HG03439 (cell line): Measurements from ENCODE around the gene RAP1A.
"Not testable (repeated sequence)": the region's sequence is repeated elsewhere in the genome, so short reads cannot be mapped to it uniquely, and the experiment has no call there.

Source experiments
- ATAC-seq: cut with Tn5 transposase; IDR thresholded peaks from one replicate; pipeline ENCODE4 v1.9.1; 2021; ENCODE audit warnings: mild to moderate bottlenecking, moderate library complexity; ENCODE audit not compliant: unreplicated experiment

RAP1A gene

DNA sequence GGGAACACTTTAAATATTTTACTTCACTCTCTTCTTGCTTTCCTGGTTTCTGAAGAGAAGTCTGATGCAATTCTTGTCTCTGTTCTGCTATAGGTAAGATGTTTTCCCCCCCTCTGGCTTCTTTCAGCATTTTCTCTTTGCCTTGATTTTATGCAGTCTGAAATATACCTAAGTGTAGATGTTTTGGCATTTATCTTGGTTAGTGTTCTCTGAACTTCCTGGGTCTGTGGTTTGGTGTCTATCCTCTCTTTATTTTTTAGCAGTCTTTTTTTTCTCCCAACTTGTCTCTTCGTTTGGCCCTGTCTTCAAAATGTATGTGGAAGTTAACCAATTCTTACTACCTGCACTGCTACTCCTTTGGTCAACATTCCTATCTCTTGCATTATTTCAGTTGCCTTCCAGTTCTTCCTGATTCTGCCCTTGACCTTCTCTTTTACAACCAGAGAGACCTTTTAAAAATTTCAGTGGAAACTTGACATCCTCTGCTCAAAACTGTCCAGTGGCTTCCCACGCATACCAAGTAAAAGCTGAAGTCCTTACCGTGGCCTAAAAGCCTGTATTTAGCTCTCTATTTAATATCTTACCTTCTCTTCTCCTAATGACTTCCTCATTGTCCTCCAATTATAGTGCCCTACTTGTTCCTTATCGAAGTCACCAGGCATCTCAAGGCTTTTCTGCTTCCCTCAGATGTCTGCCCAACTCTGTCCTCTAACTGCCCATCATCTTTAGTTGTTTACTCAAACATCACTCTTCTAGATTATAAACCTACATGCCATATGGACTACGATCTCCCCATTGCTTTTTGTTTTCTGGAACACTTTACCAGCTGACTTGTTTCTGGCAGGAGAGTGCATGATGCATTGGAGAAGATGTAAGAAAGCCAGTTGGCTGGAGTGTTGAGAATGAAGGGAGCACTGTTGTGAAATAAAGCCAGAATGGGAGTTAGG is 40.9 kb downstream of the RAP1A start:
- no peak for ATAC-seq

DNA sequence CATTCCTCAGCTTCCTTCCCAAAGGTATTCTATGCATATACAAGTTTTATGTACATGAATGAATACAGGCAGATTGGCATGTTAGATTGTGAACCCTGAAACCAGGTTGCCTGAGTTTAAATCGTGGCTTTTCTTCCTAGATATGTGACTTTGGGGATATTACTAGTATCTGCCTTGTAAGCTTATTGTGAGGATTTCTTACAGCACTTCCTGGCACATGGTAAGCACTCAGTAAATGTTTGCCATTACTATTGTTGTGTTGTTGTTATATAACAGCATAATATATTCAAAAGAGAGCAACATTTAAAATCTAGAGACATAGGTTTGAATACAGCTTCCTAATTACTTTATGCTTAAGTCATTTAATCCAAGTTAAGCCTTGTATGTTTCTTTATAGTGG is 45.1 kb downstream of the RAP1A start:
- no peak for ATAC-seq

DNA sequence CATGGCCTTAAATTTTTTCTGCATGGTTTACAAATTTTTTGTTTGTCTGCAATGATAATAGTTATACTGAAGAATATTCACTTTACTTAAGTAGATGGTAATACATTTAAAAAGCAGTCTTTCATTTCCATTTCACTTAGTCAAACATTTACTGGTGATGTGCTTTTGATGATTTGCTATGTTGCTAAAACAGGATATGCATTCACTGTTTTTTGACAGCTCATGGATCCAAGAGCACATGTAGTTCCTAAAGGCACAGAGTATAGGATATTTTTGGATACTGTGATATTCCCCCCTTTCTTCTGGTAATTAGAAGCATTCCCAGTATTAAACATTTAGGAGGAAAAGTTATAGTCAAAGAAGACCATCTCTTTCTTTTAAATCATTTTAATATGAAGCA is 45.9 kb downstream of the RAP1A start:
- ATAC-seq, result no peak

DNA sequence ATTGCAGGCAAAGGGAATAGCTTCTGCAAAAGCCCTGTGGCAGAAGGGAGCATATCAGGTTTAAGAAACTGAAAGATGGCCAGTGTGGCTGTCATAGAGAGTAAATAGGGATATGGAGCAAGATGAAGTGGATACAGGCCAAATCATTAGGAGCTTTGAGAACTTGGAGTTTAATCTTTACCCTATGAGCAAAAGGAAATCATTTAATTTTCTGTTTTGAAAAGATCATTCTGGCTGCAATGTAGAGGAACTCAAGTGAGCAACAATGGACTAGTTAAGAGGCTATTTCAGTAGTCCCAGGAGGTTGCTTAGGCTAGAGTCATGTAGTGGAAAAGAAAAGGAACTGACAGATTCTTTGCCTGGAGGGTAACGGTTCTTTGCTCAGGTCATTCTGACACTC is 47.2 kb downstream of the RAP1A start:
- ATAC-seq, result no peak

DNA sequence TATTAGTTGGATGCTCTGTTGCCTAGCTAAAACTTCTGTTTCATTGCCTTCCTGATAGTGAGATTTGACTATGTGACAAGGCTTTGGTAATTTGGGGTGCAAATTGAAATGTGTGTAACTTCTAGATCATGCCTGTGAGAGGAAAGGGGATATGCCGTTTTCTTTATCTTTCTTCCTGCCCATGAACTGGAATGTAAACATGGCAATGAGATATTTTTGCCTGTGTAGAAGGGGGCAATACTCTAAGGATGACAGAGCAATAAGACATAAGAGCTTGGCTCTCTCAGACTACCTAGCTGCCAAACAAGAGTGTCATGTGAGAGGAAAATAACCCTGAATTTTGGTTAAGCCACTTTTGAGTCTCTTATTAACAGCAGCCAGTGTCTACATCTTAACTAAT is 49.7 kb downstream of the RAP1A start:
- no peak for ATAC-seq

DNA sequence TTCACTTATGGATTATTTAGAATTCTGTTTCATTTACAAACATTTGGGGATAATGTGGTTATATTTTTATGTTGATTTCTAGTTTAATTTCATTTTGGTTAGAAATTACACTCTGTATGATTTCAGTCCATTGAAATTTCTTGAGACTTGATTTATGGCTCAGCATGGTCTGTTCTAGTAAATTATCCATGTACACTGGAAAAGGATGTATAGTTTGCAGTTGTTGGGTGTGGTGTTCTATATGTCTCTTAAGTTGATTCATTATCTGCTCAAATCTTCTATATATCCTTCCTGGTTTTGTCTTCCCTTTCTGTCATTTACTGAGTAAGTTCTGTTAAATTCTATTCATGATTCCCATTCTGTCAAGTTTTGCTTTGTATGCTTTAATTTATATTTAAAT is 52.3 kb downstream of the RAP1A start:
- ATAC-seq, result no peak

DNA sequence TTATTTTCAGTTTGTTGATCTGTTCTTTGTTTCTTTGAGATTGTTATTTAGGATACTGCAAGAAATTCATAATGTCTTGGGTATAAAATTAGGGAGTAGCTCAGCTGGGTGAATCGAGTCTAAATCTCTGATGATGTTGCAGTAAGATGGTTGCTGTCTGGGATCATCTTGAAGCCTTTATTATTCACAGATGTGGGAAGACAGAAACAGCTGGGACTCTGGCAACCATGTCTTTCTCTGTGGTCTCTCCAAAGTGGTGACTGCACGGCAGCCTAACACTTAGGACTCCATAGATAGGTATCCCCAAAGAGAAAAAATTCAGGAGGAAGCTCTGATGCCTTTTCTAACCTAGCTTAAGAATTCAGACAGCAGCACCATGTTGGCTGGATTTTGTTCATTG is 52.7 kb downstream of the RAP1A start:
- no peak for ATAC-seq

DNA sequence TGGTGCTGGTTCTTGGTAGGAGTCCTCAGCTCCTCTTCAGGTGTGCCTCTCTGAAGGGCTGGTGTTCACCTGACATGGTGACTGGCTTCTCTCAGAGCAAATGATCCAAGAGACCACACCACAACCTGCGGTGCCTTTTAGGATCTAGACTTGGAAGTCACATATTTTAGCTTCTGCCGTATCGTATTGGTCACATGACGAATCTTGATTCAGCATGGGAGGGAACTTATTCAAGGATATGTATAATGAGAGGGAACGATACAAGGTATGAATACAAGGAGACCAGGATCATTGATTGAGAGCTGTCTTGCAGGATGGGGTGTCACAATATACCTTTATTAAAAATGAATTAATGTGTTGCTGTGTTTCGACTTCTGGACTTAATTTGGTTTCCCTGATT is 58.0 kb downstream of the RAP1A start:
- ATAC-seq, result no peak

DNA sequence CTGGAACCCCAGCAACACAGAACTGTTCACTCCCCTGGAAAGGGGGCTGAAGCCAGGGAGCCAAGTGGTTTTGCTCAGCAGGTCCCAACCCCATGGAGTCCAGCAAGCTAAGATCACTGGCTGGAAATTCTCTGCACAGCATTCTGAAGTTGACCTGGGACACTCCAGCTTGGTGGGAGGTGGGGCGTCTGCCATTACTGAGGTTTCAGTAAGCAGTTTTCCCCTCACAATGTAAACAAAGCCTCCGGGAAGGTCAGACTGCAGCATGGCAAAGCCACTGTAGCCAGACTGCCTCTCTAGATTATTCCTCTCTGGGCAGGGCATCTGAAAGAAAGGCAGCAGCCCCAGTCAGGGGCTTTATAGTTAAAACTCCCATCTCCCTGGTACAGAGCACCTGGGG is 60.0 kb downstream of the RAP1A start:
- ATAC-seq, result no peak

DNA sequence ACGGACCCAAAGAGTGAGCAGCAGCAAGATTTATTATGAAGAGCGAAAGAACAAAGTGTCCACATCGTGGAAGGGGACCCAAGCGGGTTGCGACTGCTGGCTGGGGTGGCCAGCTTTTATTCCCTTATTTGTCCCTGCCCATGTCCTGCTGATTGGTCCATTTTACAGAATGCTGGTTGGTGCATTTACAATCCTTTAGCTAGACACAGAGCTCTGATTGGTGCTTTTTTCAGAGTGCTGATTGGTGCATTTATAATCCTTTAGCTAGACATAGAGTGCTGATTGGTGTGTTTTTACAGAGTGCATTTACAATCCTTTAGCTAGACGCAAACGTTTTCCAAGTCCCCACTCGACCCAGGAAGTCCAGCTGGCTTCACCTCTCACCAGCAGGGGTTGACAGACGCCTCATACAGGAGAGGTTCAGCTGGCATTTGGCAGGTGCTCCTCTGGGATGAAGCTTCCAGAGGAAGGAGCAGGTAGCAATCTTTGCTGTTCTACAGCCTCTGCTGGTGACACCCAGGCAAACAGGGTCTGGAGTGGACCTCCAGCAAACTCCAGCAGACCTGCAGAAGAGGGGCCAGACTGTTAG is 60.7 kb downstream of the RAP1A start:
- ATAC-seq, result not testable (repeated sequence)

DNA sequence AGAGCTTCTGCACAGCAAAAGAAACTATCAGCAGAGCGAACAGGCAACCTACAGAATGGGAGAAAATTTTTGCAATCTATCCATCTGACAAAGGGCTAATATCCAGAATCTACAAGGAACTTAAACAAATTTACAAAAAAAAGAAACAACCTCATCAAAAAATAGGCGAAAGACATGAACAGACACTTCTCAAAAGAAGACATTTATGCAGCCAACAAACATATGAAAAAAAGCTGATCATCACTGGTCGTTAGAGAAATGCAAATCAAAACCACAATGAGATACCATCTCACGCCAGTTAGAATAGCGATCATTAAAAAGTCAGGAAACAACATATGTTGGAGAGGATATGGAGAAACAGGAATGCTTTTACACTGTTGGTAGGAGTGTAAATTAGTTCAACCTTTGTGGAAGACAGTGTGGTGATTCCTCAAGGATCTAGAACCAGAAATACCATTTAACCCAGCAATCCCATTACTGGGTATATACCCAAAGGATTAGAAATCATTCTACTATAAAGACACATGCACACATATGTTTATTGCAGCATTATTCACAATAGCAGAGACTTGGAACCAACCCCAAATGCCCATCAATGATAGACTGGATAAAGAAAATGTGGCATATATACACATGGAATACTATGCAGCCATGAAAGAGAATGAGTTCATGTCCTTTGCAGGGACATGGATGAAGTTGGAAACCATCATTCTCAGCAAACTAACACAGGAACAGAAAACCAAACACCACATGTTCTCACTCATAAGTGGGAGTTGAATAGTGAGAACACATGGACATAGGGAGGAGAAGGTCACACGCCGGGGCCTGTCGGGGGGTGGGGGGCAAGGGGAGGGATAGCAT is 65.9 kb downstream of the RAP1A start:
- not testable (repeated sequence) for ATAC-seq

DNA sequence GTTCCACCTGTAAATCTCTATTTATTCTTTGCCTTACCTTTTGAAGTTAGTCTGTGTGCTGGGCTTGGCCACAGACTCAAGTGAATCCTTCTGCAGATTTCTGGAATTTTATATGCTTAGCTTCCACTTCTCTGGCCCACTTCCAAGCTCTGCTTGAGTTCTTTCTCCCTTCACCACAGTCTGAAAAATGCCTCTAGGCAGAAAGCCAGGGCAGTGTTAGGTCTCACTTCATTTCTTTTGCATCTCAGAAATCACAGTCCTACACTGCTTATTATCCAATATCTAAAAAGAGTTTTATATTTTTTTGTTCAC is 70.7 kb downstream of the RAP1A start:
- ATAC-seq, result no peak

DNA sequence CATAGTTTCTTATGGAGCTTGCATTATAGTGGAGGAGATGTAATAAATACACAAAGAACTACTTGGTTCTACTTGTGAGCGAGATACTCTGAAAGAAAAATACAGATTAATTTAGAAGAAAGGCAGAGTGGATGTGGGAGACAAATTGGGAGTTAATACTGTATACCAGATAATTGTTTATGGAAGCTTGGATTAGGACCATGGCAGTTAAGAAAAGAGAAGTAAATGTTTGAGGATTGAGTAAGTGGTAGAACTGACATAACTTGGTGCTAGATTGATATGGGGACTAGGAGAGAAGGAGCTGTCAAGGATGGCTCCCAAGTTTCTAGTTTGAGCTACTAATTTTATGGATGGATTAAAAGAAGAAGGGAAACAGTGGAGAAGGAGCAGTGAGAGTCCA is 72.3 kb downstream of the RAP1A start:
- ATAC-seq, result no peak

DNA sequence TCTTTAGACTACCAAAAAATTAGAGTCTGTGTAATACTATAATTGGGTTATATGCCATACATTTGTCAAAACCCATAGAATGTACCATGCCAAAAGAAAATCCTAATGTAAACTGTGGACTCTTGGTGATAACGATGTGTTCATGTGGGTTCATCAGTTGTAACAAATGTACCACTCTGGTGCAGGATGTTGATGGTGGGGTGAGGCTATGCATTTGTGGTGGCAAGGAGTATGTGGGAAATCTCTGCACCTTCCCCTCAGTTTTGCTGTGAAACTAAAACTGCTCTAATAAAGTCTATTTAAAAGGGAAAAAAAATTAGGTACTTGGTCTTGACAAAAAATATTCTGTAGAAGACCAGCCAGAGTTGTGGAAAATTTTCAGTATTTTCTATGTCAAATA is 76.2 kb downstream of the RAP1A start:
- no peak for ATAC-seq

DNA sequence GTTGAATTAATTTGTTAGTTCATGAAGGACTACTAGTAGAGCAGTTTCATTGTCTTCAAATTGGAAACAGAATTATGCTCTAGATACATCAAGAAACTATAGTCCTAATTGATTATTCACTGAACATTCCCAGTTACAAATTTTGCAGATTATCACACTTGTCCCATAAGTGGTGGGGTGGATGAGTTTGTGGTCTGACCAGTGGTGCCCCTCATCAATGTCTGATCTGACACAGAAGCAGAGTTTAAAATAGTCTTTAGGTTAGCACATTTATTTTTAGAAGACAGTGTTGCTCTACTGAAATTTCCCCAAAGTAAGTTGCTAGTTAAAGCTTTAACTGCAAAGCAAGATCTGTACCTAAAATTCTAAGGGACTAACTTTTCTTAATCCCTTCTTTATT is 76.7 kb downstream of the RAP1A start:
- ATAC-seq, result peak; percentile 55

DNA sequence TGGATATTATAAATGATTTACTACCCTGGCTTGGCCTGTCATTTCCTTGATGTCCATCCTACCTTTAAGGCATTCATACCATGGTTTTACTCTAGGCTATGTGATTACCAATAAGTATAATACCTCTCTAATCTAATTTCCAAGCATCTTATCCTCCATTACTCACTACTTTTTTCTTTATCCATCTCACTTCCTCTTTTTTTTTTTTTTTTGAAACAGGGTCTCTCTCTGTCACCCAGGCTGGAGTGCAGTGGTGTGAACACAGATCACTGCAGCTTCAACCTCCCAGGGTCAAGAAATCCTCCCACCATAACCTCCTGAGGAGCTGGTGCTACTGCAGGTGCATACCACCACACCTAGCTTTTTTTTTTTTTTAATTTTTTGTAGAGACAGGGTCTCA is 79.7 kb downstream of the RAP1A start:
- no peak for ATAC-seq

DNA sequence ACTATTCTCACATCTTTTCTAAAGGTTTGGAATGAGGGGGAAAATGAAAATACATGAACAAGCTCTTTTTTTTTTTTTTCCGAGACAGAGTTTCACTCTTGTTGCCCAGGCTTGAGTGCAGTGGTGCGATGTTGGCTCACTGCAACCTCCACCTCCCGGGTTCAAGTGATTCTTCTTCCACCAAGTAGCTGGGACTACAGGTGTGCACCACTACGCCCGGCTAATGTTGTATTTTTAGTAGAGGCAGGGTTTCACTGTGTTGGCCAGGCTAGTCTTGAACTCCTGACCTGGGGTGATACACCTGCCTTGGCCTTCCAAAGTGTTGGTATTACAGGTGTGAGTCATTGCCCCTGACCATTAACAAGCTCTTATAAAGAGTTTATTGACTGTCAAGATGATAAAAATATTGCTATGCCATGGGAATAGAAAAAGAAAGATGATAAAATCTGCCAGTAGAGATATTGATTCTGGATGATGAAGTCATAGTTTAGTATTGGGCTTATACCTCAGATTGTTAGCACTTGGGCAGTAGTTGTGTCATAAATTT is 83.0 kb downstream of the RAP1A start:
- no peak for ATAC-seq

DNA sequence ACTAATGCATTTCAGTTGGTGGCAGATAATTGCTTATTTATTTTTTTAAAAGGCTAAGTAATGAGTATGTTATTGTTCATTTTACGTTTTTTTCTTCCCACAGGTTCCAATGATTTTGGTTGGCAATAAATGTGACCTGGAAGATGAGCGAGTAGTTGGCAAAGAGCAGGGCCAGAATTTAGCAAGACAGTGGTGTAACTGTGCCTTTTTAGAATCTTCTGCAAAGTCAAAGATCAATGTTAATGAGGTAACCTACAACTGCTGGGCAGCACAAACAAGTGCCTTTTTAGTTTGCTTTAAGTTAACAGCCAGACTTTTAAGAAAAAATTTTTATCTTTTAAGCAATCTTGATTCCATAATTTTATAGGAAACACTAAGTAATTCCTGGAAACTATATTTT is 84.7 kb downstream of the RAP1A start:
- ATAC-seq, result no peak

DNA sequence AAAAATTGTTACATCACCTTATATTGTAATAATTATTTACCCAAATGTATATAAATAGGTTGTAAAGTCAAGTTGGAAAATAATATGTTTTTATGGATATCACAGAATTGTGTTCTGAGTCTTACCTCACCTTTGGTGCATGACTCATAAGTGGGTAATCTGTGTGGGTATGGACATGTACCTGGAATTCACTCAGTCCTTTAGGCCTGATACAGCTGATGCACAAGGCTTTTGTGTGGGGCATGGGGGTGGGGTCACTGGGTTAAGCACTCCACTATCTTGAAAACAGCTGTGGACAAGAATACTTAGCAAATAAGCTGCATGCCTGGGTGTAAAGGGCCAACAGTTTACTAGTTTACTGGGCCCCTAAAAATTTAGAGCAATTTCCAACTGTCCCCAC is 85.2 kb downstream of the RAP1A start:
- no peak for ATAC-seq

DNA sequence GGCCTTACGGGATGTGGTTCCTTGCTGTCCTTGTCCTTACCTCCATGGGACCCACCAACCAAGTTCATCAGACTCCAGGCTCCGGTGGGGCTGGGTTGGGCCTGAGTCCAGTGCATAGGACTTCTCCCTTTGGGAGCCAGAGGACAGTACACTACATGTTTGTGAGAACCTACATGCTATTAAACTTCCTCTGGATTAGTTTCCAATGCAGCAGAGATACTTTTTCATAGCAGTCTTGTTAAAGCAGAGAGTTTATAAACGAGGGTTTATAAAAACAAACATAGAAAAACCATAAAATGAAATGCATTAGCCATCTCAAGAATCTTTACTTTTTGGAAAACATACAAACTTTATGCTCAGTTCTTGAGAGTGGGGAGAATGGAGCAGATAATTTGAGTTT is 86.3 kb downstream of the RAP1A start:
- ATAC-seq, result no peak

DNA sequence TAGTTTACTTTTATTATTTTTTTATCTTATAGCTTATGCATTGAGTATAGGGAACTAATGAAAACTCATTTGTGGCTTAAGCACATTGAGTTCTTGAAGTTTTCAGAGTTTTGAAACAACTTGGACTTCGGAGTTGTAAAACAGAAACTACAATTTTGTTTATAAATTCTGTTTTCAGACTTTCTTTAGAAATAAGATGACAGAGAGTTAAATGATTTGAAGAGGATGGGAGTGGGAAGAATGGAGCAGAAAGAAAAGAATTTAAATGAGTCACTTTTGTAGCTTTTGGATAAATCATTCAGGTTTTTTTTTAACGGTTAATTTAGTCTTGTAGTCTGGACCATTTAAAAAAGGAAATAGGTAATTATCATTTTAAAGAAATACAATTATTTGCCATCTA is 87.3 kb downstream of the RAP1A start:
- no peak for ATAC-seq

DNA sequence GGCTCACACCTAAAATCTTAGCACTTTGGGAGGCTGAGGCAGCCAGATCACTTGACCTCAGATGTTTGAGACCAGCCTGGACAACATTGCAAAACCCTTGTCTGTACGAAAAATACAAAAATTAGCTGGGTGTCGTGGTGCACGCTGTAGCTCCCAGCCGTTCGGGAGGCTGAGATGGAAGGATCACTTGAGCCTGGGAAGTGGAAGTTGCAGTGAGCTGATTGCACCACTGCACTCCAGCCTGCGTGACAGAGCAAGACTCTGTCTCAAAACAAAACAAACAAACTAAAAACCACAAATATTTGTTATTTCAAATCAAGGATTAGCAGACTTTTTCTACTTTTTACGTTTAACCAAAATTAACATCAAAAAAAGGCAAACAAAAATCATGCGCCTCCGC is 88.3 kb downstream of the RAP1A start:
- ATAC-seq, result no peak
